PC-3 (cell line): ENCODE data around the gene NEK11. TPM values are rescaled to one million over a fixed set of nuclear protein-coding genes. Genes with fewer than 3 reads are reported as not detected.
A peak's percentile ranks its signal among the peaks of the same experiment; 100 is the strongest.

Source experiments
- ATAC-seq: fragments of 200-7000 bp; cut with Tn5 transposase; 2 replicates; pipeline ENCODE4 v1.9.1; 2020; ENCODE audit warnings: mild to moderate bottlenecking, moderate library complexity
- BruUV-seq: library from RNA; stranded (reverse); fragments of 400-500 nt; replicated peaks from 2 replicates; lab custom pipeline; 2021; lab: Mats Ljungman, UMichigan
- CTCF ChIA-PET: fragments of 300-600 bp; sonication (Branson Sonifier 250); formaldehyde crosslinking; loops from one replicate; lab custom pipeline; 2022; ENCODE audit warnings: antibody characterized with exemption; lab: Charles Lee
- POLR2A ChIA-PET: fragments of 300-600 bp; sonication (Branson Sonifier 250); formaldehyde crosslinking; loops from one replicate; lab custom pipeline; 2022; ENCODE audit warnings: antibody characterized with exemption; ENCODE audit not compliant: unreplicated experiment; lab: Charles Lee
- DNase-seq: peaks from one replicate; pipeline ENCODE4 v3.0.0-alpha.2; 2015
- H2AFZ ChIP-seq: fragments of 300-600 bp; sonication (generic); 2 replicates; pipeline ENCODE4 v1.6.0; 2016; ENCODE audit warnings: antibody characterized with exemption, low read length
- H3F3A ChIP-seq: fragments of 300-600 bp; sonication (generic); one replicate; pipeline ENCODE4 v1.6.0; 2017; ENCODE audit warnings: antibody characterized with exemption, low read length, control low read depth, mild to moderate bottlenecking; ENCODE audit not compliant: unreplicated experiment
- H3K27ac ChIP-seq: fragments of 300-600 bp; sonication (generic); 2 replicates; pipeline ENCODE4 v1.5.1; 2016; ENCODE audit warnings: mild to moderate bottlenecking, low read length
- H3K27me3 ChIP-seq: fragments of 300-600 bp; sonication (generic); 2 replicates; pipeline ENCODE4 v1.6.1; 2016; ENCODE audit warnings: low read length, mixed read lengths
- H3K36me3 ChIP-seq: fragments of 300-600 bp; sonication (generic); 2 replicates; pipeline ENCODE4 v1.6.1; 2016; ENCODE audit warnings: low read depth, mixed run types, low read length, mixed read lengths
- H3K4me1 ChIP-seq: fragments of 300-600 bp; sonication (generic); 2 replicates; pipeline ENCODE4 v1.5.1; 2016; ENCODE audit warnings: low read length; ENCODE audit not compliant: insufficient read depth
- H3K4me2 ChIP-seq: fragments of 300-600 bp; sonication (generic); 2 replicates; pipeline ENCODE4 v1.6.0; 2016; ENCODE audit warnings: low read length
- H3K4me3 ChIP-seq: fragments of 300-600 bp; sonication (generic); 2 replicates; pipeline ENCODE4 v1.5.1; 2016; ENCODE audit warnings: mild to moderate bottlenecking, low read length, mixed read lengths
- H3K79me2 ChIP-seq: fragments of 300-600 bp; sonication (generic); 2 replicates; pipeline ENCODE4 v1.6.1; 2017; ENCODE audit warnings: low read length, mixed read lengths
- H3K9ac ChIP-seq: fragments of 300-600 bp; sonication (generic); 2 replicates; pipeline ENCODE4 v1.6.0; 2016; ENCODE audit warnings: mild to moderate bottlenecking, low read length
- H3K9me2 ChIP-seq: fragments of 300-600 bp; sonication (generic); replicated peaks from 2 replicates; pipeline ENCODE4 v1.6.1; 2016; ENCODE audit warnings: mixed run types, low read length, mixed read lengths
- H3K9me3 ChIP-seq: fragments of 300-600 bp; sonication (generic); 2 replicates; pipeline ENCODE4 v1.6.1; 2016; ENCODE audit warnings: low read length, mixed read lengths
- H4K20me1 ChIP-seq: fragments of 300-600 bp; sonication (generic); 2 replicates; pipeline ENCODE4 v1.6.1; 2016; ENCODE audit warnings: low read length, mixed read lengths
- EZH2 ChIP-seq: fragments of 300-600 bp; sonication (generic); IDR thresholded peaks from one replicate; pipeline ENCODE4 v1.6.1; 2017; ENCODE audit warnings: antibody characterized with exemption, mild to moderate bottlenecking, low read length; ENCODE audit not compliant: unreplicated experiment
- EZH2phosphoT487 ChIP-seq: fragments of 300-600 bp; sonication (generic); IDR thresholded peaks from 2 replicates; pipeline ENCODE4 v1.6.1; 2018; ENCODE audit warnings: mild to moderate bottlenecking, antibody characterized with exemption, low read length, borderline replicate concordance
- intact Hi-C: fragments of 100-400 bp; cut with micrococcal nuclease; formaldehyde crosslinking; loops from 2 replicates; pipeline ENCODE4 v1.9.0; 2023
- total RNA-seq: library from RNA; depleted of rRNA; stranded (reverse); fragments of >200 nt; gene quantifications from 2 replicates; pipeline ENCODE4 v1.2.3, GENCODE V29; 2014
- TF ChIP-seq, protein P1 (sequence below): fragments of 300-600 bp; sonication (generic); conservative IDR thresholded peaks from 2 replicates; pipeline ENCODE4 v1.5.1; 2017; ENCODE audit warnings: antibody characterized with exemption, low read depth, mild to moderate bottlenecking, low read length

Gene NEK11
- total RNA-seq, 1 experiment from 2014 or later: 3.1 TPM

- CTCF ChIA-PET: interaction anchor here (0.6 to 1.5 kb wide), 2 partner anchors 35 to 238 kb away, joined by 3 read pairs; no protein-coding TSS in a partner anchor
- H3K27ac ChIP-seq: peak overlapping the region; percentile 67
- H4K20me1 ChIP-seq: no peaks in the 10 kb centered on the region
Measured at GRCh38 chr3:131107637-131108433, 81.2 kb downstream of the NEK11 start.

GRCh38 chr3:131109156-131109555 is 82.5 kb downstream of the NEK11 start:
- no peak for ATAC-seq
- Histone ChIP-seq H3K36me3 (no peaks in the 10 kb centered on the region), H3K4me1 (peaks cover 32% of the 10 kb centered on the region), H3F3A (peaks cover 5% of the 10 kb centered on the region), H3K79me2 (no peaks in the 10 kb centered on the region), H3K4me2 (no peak overlapping the region), H3K27ac (no peak overlapping the region), H3K9me3 (no peaks in the 10 kb centered on the region), H2AFZ (no peak overlapping the region), H3K9ac (no peak overlapping the region), H3K4me3 (no peak overlapping the region), H3K9me2 (no peaks in the 10 kb centered on the region), H4K20me1 (no peaks in the 10 kb centered on the region), H3K27me3 (no peaks in the 10 kb centered on the region)
- CTCF ChIA-PET: no interaction called here
- intact Hi-C loops: loop anchor here (2.0 to 5.0 kb wide), 2 partner anchors 57 to 108 kb away; no protein-coding TSS in a partner anchor
- POLR2A ChIA-PET: no interaction called here
- TF ChIP-seq EZH2phosphoT487: no peak
- TF ChIP-seq EZH2: no peak
- TF ChIP-seq, protein P1, sequence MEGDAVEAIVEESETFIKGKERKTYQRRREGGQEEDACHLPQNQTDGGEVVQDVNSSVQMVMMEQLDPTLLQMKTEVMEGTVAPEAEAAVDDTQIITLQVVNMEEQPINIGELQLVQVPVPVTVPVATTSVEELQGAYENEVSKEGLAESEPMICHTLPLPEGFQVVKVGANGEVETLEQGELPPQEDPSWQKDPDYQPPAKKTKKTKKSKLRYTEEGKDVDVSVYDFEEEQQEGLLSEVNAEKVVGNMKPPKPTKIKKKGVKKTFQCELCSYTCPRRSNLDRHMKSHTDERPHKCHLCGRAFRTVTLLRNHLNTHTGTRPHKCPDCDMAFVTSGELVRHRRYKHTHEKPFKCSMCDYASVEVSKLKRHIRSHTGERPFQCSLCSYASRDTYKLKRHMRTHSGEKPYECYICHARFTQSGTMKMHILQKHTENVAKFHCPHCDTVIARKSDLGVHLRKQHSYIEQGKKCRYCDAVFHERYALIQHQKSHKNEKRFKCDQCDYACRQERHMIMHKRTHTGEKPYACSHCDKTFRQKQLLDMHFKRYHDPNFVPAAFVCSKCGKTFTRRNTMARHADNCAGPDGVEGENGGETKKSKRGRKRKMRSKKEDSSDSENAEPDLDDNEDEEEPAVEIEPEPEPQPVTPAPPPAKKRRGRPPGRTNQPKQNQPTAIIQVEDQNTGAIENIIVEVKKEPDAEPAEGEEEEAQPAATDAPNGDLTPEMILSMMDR: no peak
- no TSS peak for BruUV-seq
- no peak for DNase-seq

More at GRCh38 chr3:131107637-131108433, 81.2 kb downstream of the NEK11 start:
- Histone ChIP-seq H3K9me2 (no peaks in the 10 kb centered on the region), H3K9ac (no peak overlapping the region), H3F3A (peaks cover 5% of the 10 kb centered on the region), H3K9me3 (no peaks in the 10 kb centered on the region), H3K79me2 (no peaks in the 10 kb centered on the region), H3K4me3 (peak overlapping the region; percentile 6; the same call in 1 of the 2 replicates), H3K27me3 (no peaks in the 10 kb centered on the region), H3K4me2 (peak overlapping the region; percentile 66), H3K4me1 (peaks cover 32% of the 10 kb centered on the region), H3K36me3 (no peaks in the 10 kb centered on the region), H2AFZ (no peak overlapping the region)
- no TSS peak for BruUV-seq
- no peak for TF ChIP-seq EZH2
- TF ChIP-seq EZH2phosphoT487: no peak
- TF ChIP-seq, protein P1: no peak
- POLR2A ChIA-PET: no interaction called here
- ATAC-seq (peak; percentile 93), DNase-seq (peak; percentile 78)
- intact Hi-C loops: loop anchor here (2.0 to 5.0 kb wide), 2 partner anchors 56 to 109 kb away; no protein-coding TSS in a partner anchor

DNA sequence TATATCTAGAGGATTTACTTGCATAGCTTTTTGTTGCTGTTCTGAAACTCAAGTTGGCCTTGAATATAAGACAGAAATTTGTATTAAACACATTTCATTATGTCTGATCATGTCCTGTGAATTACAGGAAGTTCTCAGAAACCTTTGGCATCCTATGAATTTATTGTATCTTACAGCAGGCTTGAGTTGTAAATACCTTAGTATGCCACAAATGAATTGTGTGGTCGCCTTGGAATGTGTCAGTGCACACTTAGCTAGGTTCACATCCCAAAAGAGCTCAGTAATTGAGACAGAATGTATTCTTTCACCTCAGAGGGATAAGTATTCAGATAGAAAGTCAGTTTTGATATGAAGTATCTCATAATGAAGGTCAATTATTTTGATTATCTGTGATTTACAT is 83.4 kb downstream of the NEK11 start:
- Histone ChIP-seq H3F3A (peaks cover 5% of the 10 kb centered on the region), H3K27ac (no peak overlapping the region), H3K9me2 (no peaks in the 10 kb centered on the region), H3K9me3 (no peaks in the 10 kb centered on the region), H3K4me2 (peak overlapping the region; percentile 38), H3K36me3 (no peaks in the 10 kb centered on the region), H4K20me1 (no peaks in the 10 kb centered on the region), H3K9ac (no peak overlapping the region), H3K4me3 (no peak overlapping the region), H3K27me3 (no peaks in the 10 kb centered on the region), H3K79me2 (no peaks in the 10 kb centered on the region), H3K4me1 (peaks cover 32% of the 10 kb centered on the region), H2AFZ (no peak overlapping the region)
- BruUV-seq: no TSS peak
- DNase-seq (peak; percentile 55), ATAC-seq (peak; percentile 55)
- CTCF ChIA-PET: no interaction called here
- POLR2A ChIA-PET: no interaction called here
- TF ChIP-seq EZH2phosphoT487 (no peak), EZH2 (no peak)
- TF ChIP-seq, protein P1: no peak
- intact Hi-C loops: no loop called here
